SK-N-SH treated with all-trans-retinoic acid at 6 μM for 48 hours (cell line): ENCODE measurements around the gene PIP5K1C.

Source experiments
- ARNTL ChIP-seq: fragments of 450-650 bp; formaldehyde crosslinking; IDR thresholded peaks from 2 replicates; pipeline ENCODE4 v1.5.0; 2020; ENCODE audit warnings: low read depth, mild to moderate bottlenecking, moderate library complexity, borderline replicate concordance
- BACH2 ChIP-seq: fragments of 250-450 bp; sonication (Bioruptor Pico); IDR thresholded peaks from 2 replicates; pipeline ENCODE4 v1.9.0; 2021; ENCODE audit warnings: mild to moderate bottlenecking, borderline replicate concordance
- CREB5 ChIP-seq: fragments of 250-450 bp; sonication (Bioruptor Pico); IDR thresholded peaks from 2 replicates; pipeline ENCODE4 v1.5.1; 2020; ENCODE audit warnings: low read depth, mild to moderate bottlenecking, moderate library complexity
- CSDC2 ChIP-seq: fragments of 250-450 bp; sonication (Bioruptor Pico); IDR thresholded peaks from 2 replicates; pipeline ENCODE4 v1.5.0; 2020; ENCODE audit warnings: mild to moderate bottlenecking, moderate library complexity
- ESRRG ChIP-seq: fragments of 250-450 bp; sonication (Bioruptor Pico); IDR thresholded peaks from 2 replicates; pipeline ENCODE4 v1.6.1; 2021; ENCODE audit warnings: mild to moderate bottlenecking
- GLIS3 ChIP-seq: fragments of 250-450 bp; sonication (Bioruptor Pico); IDR thresholded peaks from 2 replicates; pipeline ENCODE4 v1.5.0; 2020; ENCODE audit warnings: mild to moderate bottlenecking, moderate library complexity
- ISL1 ChIP-seq: fragments of 250-450 bp; sonication (Bioruptor Pico); IDR thresholded peaks from 2 replicates; pipeline ENCODE4 v2.1.2; 2022; ENCODE audit warnings: mild to moderate bottlenecking, moderate library complexity
- OSR1 ChIP-seq: fragments of 250-450 bp; sonication (Bioruptor Pico); IDR thresholded peaks from 2 replicates; pipeline ENCODE4 v1.8.0; 2022; ENCODE audit warnings: moderate library complexity, mild to moderate bottlenecking, inconsistent platforms
- PATZ1 ChIP-seq: fragments of 250-450 bp; sonication (Bioruptor Pico); IDR thresholded peaks from 2 replicates; pipeline ENCODE4 v1.8.0; 2020; ENCODE audit warnings: mild to moderate bottlenecking, moderate library complexity, borderline replicate concordance
- RARB ChIP-seq: fragments of 250-450 bp; sonication (Bioruptor Pico); IDR thresholded peaks from 2 replicates; pipeline ENCODE4 v1.8.0; 2021; ENCODE audit warnings: mild to moderate bottlenecking, moderate library complexity
- SNAI2 ChIP-seq: fragments of 250-450 bp; sonication (Bioruptor Pico); IDR thresholded peaks from 2 replicates; pipeline ENCODE4 v1.5.0; 2020; ENCODE audit warnings: mild to moderate bottlenecking, moderate library complexity
- TCF4 ChIP-seq: fragments of 250-450 bp; sonication (Bioruptor Pico); IDR thresholded peaks from 2 replicates; pipeline ENCODE4 v1.8.0; 2021; ENCODE audit warnings: mild to moderate bottlenecking, moderate library complexity, borderline replicate concordance
- ZFP3 ChIP-seq: fragments of 250-450 bp; sonication (Bioruptor Pico); IDR thresholded peaks from 2 replicates; pipeline ENCODE4 v1.5.0; 2020; ENCODE audit warnings: mild to moderate bottlenecking, moderate library complexity
- ZNF565 ChIP-seq: fragments of 450-650 bp; formaldehyde crosslinking; conservative IDR thresholded peaks from 2 replicates; pipeline ENCODE4 v1.5.0; 2020; ENCODE audit warnings: low read depth, mild to moderate bottlenecking, moderate library complexity

- TF ChIP-seq CSDC2 (CRISPR knock-in tag): no peak
- no peak for TF ChIP-seq RARB (CRISPR knock-in tag)
- no peak for TF ChIP-seq CREB5 (CRISPR knock-in tag)
- no peak for TF ChIP-seq PATZ1 (CRISPR knock-in tag)
- TF ChIP-seq ARNTL (CRISPR knock-in tag): no peak
- TF ChIP-seq ZNF565 (CRISPR knock-in tag): no peak
- no peak for TF ChIP-seq OSR1 (CRISPR knock-in tag)
- no peak for TF ChIP-seq BACH2 (CRISPR knock-in tag)
- TF ChIP-seq GLIS3 (CRISPR knock-in tag): no peak
- no peak for TF ChIP-seq ISL1 (CRISPR knock-in tag)
- TF ChIP-seq SNAI2: no peak
- no peak for TF ChIP-seq TCF4 (CRISPR knock-in tag)
- TF ChIP-seq ZFP3: no peak
- no peak for TF ChIP-seq ESRRG
Observed at GRCh38 chr19:3648037-3648905, 52.0 kb downstream of the PIP5K1C start.
